Stimulated activated CD8-positive, alpha-beta memory T cell treated with anti-CD3 and anti-CD28 coated beads, Interleukin-4, amount 100 ng/mL, for 48 hours (primary cell): Measurements from ENCODE around the gene FAM229B.
"Not testable (repeated sequence)": the region's sequence is repeated elsewhere in the genome, so short reads cannot be mapped to it uniquely, and the experiment has no call there.

Source experiments
- DNase-seq: peaks from one replicate; pipeline ENCODE4 v3.0.0-alpha.2; 2020

FAM229B gene

GRCh38 chr6:112087136-112087911 is at the start of gene FAM229B, which contains the start of gene TUBE1:
FAM229B (plus strand) TSS chr6:112087591; CDS start chr6:112099284, 11,693 bp downstream.
TUBE1 (minus strand) TSS chr6:112087482; CDS start chr6:112087434, 48 bp downstream.
- DNase-seq: peak; percentile 88

- no peak for DNase-seq
These were observed 49.6 kb upstream of the FAM229B start for GRCh38 chr6:112037783-112038216.

- no peak for DNase-seq
These were observed 49.1 kb upstream of the FAM229B start for GRCh38 chr6:112038268-112038667.

GRCh38 chr6:112038756-112039430 is 48.5 kb upstream of the FAM229B start:
- DNase-seq: no peak

- DNase-seq: no peak
These were observed 48.0 kb upstream of the FAM229B start for GRCh38 chr6:112039431-112039770.

- DNase-seq: no peak
These were observed 46.4 kb upstream of the FAM229B start for GRCh38 chr6:112040956-112041355.

- no peak for DNase-seq
These were observed 45.9 kb upstream of the FAM229B start for GRCh38 chr6:112041535-112041934.

- DNase-seq: peak; percentile 97
These were observed 44.1 kb upstream of the FAM229B start for GRCh38 chr6:112043032-112044007.

- DNase-seq: no peak
These were observed 43.2 kb upstream of the FAM229B start for GRCh38 chr6:112044196-112044595.

- DNase-seq: no peak
These were observed 42.5 kb upstream of the FAM229B start for GRCh38 chr6:112044856-112045255.

GRCh38 chr6:112047523-112047922 is 39.9 kb upstream of the FAM229B start:
- DNase-seq: not testable (repeated sequence)

GRCh38 chr6:112049026-112049799 is 38.2 kb upstream of the FAM229B start:
- no peak for DNase-seq

- no peak for DNase-seq
These were observed 37.4 kb upstream of the FAM229B start for GRCh38 chr6:112049996-112050395.

- DNase-seq: no peak
These were observed 37.0 kb upstream of the FAM229B start for GRCh38 chr6:112050429-112050828.

- not testable (repeated sequence) for DNase-seq
These were observed 36.1 kb upstream of the FAM229B start for GRCh38 chr6:112051251-112051740.

- DNase-seq: no peak
These were observed 33.4 kb upstream of the FAM229B start, which contains the start of gene CCN6 for GRCh38 chr6:112054001-112054400. CCN6 (plus strand) TSS chr6:112054104; CDS start chr6:112054358, 254 bp downstream.

GRCh38 chr6:112054555-112055190 is 32.7 kb upstream of the FAM229B start:
- DNase-seq: no peak

GRCh38 chr6:112058243-112059032 is 29.0 kb upstream of the FAM229B start:
- DNase-seq: no peak

GRCh38 chr6:112061605-112062004 is 25.8 kb upstream of the FAM229B start:
- no peak for DNase-seq

- DNase-seq: no peak
These were observed 24.4 kb upstream of the FAM229B start for GRCh38 chr6:112062966-112063365.
